ACC112 (cell line): ENCODE data around the gene CCIN.
A peak's percentile ranks its signal among the peaks of the same experiment; 100 is the strongest.

Experiments used
- H2AFZ ChIP-seq: fragments of 200-600 bp; sonication (generic); one replicate; pipeline ENCODE4 v1.6.0; 2017; ENCODE audit warnings: antibody characterized with exemption, low read length; ENCODE audit not compliant: unreplicated experiment
- H3K27ac ChIP-seq: fragments of 200-600 bp; sonication (generic); 2 replicates; pipeline ENCODE4 v1.5.1; 2014; ENCODE audit warnings: low read depth, mild to moderate bottlenecking, antibody characterized with exemption, low read length, moderate library complexity
- H3K27me3 ChIP-seq: fragments of 200-600 bp; sonication (generic); 2 replicates; pipeline ENCODE4 v1.6.1; 2014; ENCODE audit warnings: mild to moderate bottlenecking, antibody characterized with exemption, low read length, moderate library complexity, mixed read lengths; ENCODE audit not compliant: insufficient read depth
- H3K36me3 ChIP-seq: fragments of 200-600 bp; sonication (generic); 2 replicates; pipeline ENCODE4 v1.6.1; 2016; ENCODE audit warnings: mild to moderate bottlenecking, antibody characterized with exemption, low read length, moderate library complexity, mixed read lengths; ENCODE audit not compliant: insufficient read depth
- H3K4me1 ChIP-seq: fragments of 200-600 bp; sonication (generic); one replicate; pipeline ENCODE4 v1.6.1; 2016; ENCODE audit warnings: low read length, mixed read lengths; ENCODE audit not compliant: insufficient read depth, unreplicated experiment, control insufficient read depth
- H3K4me3 ChIP-seq: fragments of 200-600 bp; sonication (generic); 2 replicates; pipeline ENCODE4 v1.5.1; 2014; ENCODE audit warnings: mild to moderate bottlenecking, low read depth, low read length
- H3K79me2 ChIP-seq: fragments of 200-600 bp; sonication (generic); one replicate; pipeline ENCODE4 v1.6.0; 2016; ENCODE audit warnings: low read length; ENCODE audit not compliant: control insufficient read depth, unreplicated experiment, insufficient read depth

CCIN gene

GRCh38 chr9:36191290-36191645 is 22.1 kb downstream of the CCIN start:
- Histone ChIP-seq H3K36me3 (0 out of 2 replicates have a peak, but pooled peaks cover 7% of the 10 kb centered on the region), H3K4me1 (peaks cover 40% of the 10 kb centered on the region), H3K79me2 (peaks cover 48% of the 10 kb centered on the region), H3K27me3 (no peaks in the 10 kb centered on the region), H3K27ac (peak overlapping the region; percentile 75; the same call in 1 of the 2 replicates), H3K4me3 (peak overlapping the region; percentile 95), H2AFZ (no peak overlapping the region)

GRCh38 chr9:36191686-36192085 is 22.5 kb downstream of the CCIN start:
- Histone ChIP-seq H3K4me1 (peaks cover 40% of the 10 kb centered on the region), H3K79me2 (peaks cover 52% of the 10 kb centered on the region), H3K4me3 (peak overlapping the region; percentile 95), H2AFZ (no peak overlapping the region), H3K36me3 (0 out of 2 replicates have a peak, but pooled peaks cover 7% of the 10 kb centered on the region), H3K27ac (peak overlapping the region; percentile 75; the same call in 1 of the 2 replicates), H3K27me3 (no peaks in the 10 kb centered on the region)

GRCh38 chr9:36192196-36192595 is 23.0 kb downstream of the CCIN start:
- Histone ChIP-seq H2AFZ (no peak overlapping the region), H3K27me3 (no peaks in the 10 kb centered on the region), H3K4me3 (peak overlapping the region; percentile 95), H3K79me2 (peaks cover 57% of the 10 kb centered on the region), H3K36me3 (peaks cover 10% of the 10 kb centered on the region), H3K27ac (no peak overlapping the region), H3K4me1 (peaks cover 39% of the 10 kb centered on the region)

- Histone ChIP-seq H2AFZ (no peak overlapping the region), H3K4me1 (peaks cover 33% of the 10 kb centered on the region), H3K79me2 (peaks cover 62% of the 10 kb centered on the region), H3K27ac (no peak overlapping the region), H3K4me3 (peak overlapping the region; percentile 95), H3K36me3 (peaks cover 14% of the 10 kb centered on the region), H3K27me3 (no peaks in the 10 kb centered on the region)
Observed at GRCh38 chr9:36193023-36193422, 23.8 kb downstream of the CCIN start.

- Histone ChIP-seq H3K27me3 (no peaks in the 10 kb centered on the region), H3K4me1 (peaks cover 33% of the 10 kb centered on the region), H3K79me2 (peaks cover 68% of the 10 kb centered on the region), H3K4me3 (peak overlapping the region; percentile 54), H2AFZ (no peak overlapping the region), H3K36me3 (peaks cover 18% of the 10 kb centered on the region), H3K27ac (no peak overlapping the region)
Observed at GRCh38 chr9:36194326-36195000, 25.3 kb downstream of the CCIN start.

- Histone ChIP-seq H2AFZ (no peak overlapping the region), H3K27ac (no peak overlapping the region), H3K79me2 (peaks cover 42% of the 10 kb centered on the region), H3K36me3 (peaks cover 51% of the 10 kb centered on the region), H3K4me1 (peaks cover 28% of the 10 kb centered on the region), H3K27me3 (no peaks in the 10 kb centered on the region), H3K4me3 (no peak overlapping the region)
Observed at GRCh38 chr9:36204906-36205547, 35.8 kb downstream of the CCIN start.

GRCh38 chr9:36207016-36207415 is 37.8 kb downstream of the CCIN start:
- Histone ChIP-seq H2AFZ (no peak overlapping the region), H3K27me3 (no peaks in the 10 kb centered on the region), H3K4me1 (peaks cover 28% of the 10 kb centered on the region), H3K4me3 (0 out of 2 replicates have a peak overlapping the region, but pooled peaks have one; percentile 1), H3K79me2 (peaks cover 60% of the 10 kb centered on the region), H3K36me3 (peaks cover 55% of the 10 kb centered on the region), H3K27ac (peak overlapping the region; percentile 83)

- Histone ChIP-seq H3K4me1 (peaks cover 28% of the 10 kb centered on the region), H2AFZ (no peak overlapping the region), H3K4me3 (0 out of 2 replicates have a peak overlapping the region, but pooled peaks have one; percentile 1), H3K27ac (peak overlapping the region; percentile 83), H3K79me2 (peaks cover 63% of the 10 kb centered on the region), H3K36me3 (peaks cover 54% of the 10 kb centered on the region), H3K27me3 (no peaks in the 10 kb centered on the region)
Observed at GRCh38 chr9:36207546-36208012, 38.4 kb downstream of the CCIN start.

- peaks cover 59% of the 10 kb centered on the region for H3K36me3 ChIP-seq
- H3K27me3 ChIP-seq, result no peaks in the 10 kb centered on the region
- no peak overlapping the region for H2AFZ ChIP-seq
- peaks cover 28% of the 10 kb centered on the region for H3K4me1 ChIP-seq
- H3K4me3 ChIP-seq, result 0 out of 2 replicates have a peak overlapping the region, but pooled peaks have one; percentile 1
- peak overlapping the region; percentile 83 for H3K27ac ChIP-seq
- H3K79me2 ChIP-seq, result peaks cover 61% of the 10 kb centered on the region
Observed at GRCh38 chr9:36208521-36209253, 39.5 kb downstream of the CCIN start.

GRCh38 chr9:36210722-36211121 is 41.5 kb downstream of the CCIN start:
- Histone ChIP-seq H3K4me1 (peaks cover 34% of the 10 kb centered on the region), H3K27ac (no peak overlapping the region), H3K4me3 (no peak overlapping the region), H2AFZ (no peak overlapping the region), H3K27me3 (no peaks in the 10 kb centered on the region), H3K36me3 (peaks cover 51% of the 10 kb centered on the region), H3K79me2 (peaks cover 53% of the 10 kb centered on the region)
